Neural cell (in vitro differentiated cells): Measurements from ENCODE around the gene IPO8.

Source experiments
- EP300 ChIP-seq: fragments of 450-650 bp; conservative IDR thresholded peaks from 2 replicates; pipeline ENCODE4 v1.6.1; 2014; ENCODE audit warnings: antibody characterized with exemption, mild to moderate bottlenecking, moderate library complexity; ENCODE audit not compliant: poor library complexity, severe bottlenecking
- EZH2 ChIP-seq: fragments of 200-600, 300-800 bp; shearing (Covaris generic), sonication (generic); IDR thresholded peaks from 2 replicates; pipeline ENCODE4 v1.6.1; 2014; ENCODE audit warnings: antibody characterized with exemption, low read length, borderline replicate concordance, mild to moderate bottlenecking; ENCODE audit not compliant: insufficient read depth, poor library complexity, severe bottlenecking
- MXI1 ChIP-seq: fragments of 450-650 bp; conservative IDR thresholded peaks from 2 replicates; pipeline ENCODE4 v1.6.1; 2014; ENCODE audit warnings: antibody characterized with exemption, mild to moderate bottlenecking; ENCODE audit not compliant: poor library complexity, severe bottlenecking
- POLR2AphosphoS5 ChIP-seq: IDR thresholded peaks from 2 replicates; pipeline ENCODE4 v1.6.1; 2012
- RAD21 ChIP-seq: fragments of 450-650 bp; conservative IDR thresholded peaks from 2 replicates; pipeline ENCODE4 v1.6.1; 2014; ENCODE audit warnings: antibody characterized with exemption, mild to moderate bottlenecking, moderate library complexity
- TAF1 ChIP-seq: IDR thresholded peaks from 2 replicates; pipeline ENCODE4 v1.6.1; 2012; ENCODE audit warnings: low read depth
- TF ChIP-seq, protein P1 (sequence below): fragments of 450-650 bp; IDR thresholded peaks from 2 replicates; pipeline ENCODE4 v1.5.1; 2014; ENCODE audit warnings: antibody characterized with exemption, mild to moderate bottlenecking, moderate library complexity; ENCODE audit not compliant: poor library complexity, severe bottlenecking
- TF ChIP-seq, protein P2 (sequence below): IDR thresholded peaks from 2 replicates; pipeline ENCODE4 v1.6.1; 2012; ENCODE audit warnings: borderline replicate concordance

DNA sequence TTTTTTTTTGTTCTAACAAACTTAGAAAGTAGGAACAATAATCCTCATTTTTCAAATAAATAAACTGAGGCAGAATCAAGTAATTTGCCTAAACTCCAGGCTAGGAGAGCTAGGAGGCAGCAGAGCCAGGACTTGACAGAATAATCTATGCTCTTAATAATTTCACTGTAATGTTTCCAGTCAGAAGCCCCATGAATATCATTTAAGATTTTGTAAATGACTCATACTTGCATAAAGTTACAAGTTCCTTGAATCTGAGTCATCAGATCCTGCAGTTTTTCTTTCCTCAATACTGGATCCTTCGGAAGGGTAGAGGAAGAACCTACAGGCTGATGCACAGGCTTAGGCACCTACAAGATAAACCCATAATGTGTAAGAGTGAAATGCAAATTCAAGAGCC, 30.1 kb upstream of the IPO8 start:
- TF ChIP-seq EP300 = no peak
- TF ChIP-seq, protein P1, sequence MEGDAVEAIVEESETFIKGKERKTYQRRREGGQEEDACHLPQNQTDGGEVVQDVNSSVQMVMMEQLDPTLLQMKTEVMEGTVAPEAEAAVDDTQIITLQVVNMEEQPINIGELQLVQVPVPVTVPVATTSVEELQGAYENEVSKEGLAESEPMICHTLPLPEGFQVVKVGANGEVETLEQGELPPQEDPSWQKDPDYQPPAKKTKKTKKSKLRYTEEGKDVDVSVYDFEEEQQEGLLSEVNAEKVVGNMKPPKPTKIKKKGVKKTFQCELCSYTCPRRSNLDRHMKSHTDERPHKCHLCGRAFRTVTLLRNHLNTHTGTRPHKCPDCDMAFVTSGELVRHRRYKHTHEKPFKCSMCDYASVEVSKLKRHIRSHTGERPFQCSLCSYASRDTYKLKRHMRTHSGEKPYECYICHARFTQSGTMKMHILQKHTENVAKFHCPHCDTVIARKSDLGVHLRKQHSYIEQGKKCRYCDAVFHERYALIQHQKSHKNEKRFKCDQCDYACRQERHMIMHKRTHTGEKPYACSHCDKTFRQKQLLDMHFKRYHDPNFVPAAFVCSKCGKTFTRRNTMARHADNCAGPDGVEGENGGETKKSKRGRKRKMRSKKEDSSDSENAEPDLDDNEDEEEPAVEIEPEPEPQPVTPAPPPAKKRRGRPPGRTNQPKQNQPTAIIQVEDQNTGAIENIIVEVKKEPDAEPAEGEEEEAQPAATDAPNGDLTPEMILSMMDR = no peak
- no peak for TF ChIP-seq MXI1
- TF ChIP-seq, protein P2, sequence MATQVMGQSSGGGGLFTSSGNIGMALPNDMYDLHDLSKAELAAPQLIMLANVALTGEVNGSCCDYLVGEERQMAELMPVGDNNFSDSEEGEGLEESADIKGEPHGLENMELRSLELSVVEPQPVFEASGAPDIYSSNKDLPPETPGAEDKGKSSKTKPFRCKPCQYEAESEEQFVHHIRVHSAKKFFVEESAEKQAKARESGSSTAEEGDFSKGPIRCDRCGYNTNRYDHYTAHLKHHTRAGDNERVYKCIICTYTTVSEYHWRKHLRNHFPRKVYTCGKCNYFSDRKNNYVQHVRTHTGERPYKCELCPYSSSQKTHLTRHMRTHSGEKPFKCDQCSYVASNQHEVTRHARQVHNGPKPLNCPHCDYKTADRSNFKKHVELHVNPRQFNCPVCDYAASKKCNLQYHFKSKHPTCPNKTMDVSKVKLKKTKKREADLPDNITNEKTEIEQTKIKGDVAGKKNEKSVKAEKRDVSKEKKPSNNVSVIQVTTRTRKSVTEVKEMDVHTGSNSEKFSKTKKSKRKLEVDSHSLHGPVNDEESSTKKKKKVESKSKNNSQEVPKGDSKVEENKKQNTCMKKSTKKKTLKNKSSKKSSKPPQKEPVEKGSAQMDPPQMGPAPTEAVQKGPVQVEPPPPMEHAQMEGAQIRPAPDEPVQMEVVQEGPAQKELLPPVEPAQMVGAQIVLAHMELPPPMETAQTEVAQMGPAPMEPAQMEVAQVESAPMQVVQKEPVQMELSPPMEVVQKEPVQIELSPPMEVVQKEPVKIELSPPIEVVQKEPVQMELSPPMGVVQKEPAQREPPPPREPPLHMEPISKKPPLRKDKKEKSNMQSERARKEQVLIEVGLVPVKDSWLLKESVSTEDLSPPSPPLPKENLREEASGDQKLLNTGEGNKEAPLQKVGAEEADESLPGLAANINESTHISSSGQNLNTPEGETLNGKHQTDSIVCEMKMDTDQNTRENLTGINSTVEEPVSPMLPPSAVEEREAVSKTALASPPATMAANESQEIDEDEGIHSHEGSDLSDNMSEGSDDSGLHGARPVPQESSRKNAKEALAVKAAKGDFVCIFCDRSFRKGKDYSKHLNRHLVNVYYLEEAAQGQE = no peak
- no peak for TF ChIP-seq POLR2AphosphoS5
- no peak for TF ChIP-seq TAF1
- no peak for TF ChIP-seq EZH2
- no peak for TF ChIP-seq RAD21
